ENCODE data around the gene MCU.
A peak's percentile ranks its signal among the peaks of the same experiment; 100 is the strongest.

The MCU gene

DNA sequence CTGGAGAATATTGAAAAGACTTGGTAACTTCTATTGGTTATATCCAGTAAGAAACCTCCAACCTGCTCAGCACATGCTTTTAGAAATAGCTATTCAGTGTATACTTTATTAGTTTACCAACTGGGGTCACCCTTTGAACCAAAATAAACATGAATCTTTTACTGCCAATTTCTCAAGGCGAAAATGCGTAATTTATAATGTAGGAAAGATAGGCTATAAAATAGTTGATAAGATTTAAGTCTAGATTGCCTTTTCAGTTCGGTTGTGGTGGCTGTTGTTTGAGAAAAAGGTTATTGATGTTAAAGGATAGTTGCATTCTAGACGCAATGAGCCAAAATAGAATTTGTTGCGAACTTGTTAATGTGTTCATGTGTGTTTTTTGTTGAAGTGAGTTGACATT, 119.0 kb downstream of the MCU start:
- DNase-seq = no peak

DNA sequence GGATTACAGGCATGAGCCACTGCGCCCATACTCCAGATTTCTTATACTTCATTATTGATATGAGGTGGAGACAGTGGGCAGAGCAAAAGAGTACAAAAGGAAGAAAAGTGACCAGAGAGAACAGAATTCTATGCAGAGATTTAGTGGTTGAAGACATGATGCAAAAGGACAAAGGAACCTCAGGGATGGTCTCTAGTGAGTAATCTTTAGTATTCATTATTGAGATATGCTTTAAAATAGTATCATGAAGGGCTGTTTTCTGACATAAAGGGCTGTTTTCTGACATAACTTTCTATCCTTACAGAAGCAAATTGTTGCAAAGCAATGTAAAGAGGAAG, 120.4 kb downstream of the MCU start:
- DNase-seq = no peak

DNA sequence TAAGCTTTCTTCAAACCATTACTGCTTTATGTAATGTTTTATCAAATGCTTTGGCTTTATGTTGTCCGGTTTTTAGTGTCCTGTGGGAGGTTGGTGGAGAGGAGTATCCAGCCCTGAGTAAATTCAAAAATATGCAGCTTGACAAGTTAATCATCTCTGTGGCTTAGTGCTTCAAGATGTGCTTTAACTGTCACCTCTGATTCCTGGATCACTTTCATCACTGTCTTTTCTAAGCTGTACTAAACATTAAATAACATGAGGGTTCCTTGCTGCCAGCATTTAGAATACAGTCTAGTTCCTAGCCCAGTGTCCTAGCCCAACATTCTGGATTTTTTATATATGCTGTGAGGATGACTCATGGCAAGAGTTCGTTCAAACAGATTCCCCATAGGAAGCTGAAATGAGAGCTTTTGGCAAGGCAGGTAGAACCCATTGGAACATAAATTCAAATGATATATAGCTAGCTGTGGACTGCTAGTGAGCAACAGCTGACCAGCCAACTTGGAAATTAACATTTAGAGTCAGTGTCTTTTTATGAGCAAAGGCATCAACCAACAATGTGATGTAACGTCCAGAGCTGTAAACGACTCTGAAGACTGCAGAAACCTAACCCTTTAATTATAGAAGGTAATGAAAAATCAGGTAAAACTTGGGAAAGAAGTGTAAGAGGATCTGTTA, 120.9 kb downstream of the MCU start:
- no peak for DNase-seq

GRCh38 chr10:72814099-72814790, 122.3 kb downstream of the MCU start:
- no peak for DNase-seq

GRCh38 chr10:72816565-72816964, 124.6 kb downstream of the MCU start:
- no peak for DNase-seq

- no peak for DNase-seq
Observed at GRCh38 chr10:72818076-72818475, 126.1 kb downstream of the MCU start.

GRCh38 chr10:72819053-72819452, 127.1 kb downstream of the MCU start:
- no peak for DNase-seq

DNA sequence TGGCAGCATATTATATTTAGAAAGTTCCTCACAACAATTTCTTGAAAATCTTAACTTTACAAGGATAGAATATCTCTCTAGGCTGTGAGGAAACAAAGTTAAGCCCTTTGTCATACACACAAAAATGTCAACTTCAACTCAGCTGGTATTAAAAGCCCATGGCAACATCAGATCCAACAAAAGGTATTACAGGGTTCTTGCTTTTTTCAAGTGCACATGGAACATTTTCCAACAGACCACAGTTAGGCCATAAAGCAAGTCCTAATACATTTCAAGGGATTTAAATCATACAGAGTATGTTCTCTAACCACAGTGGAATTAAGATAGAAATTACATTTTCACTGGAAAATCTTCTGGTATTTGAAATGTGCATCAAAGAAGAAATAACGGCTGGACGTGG, 129.7 kb downstream of the MCU start:
- no peak for DNase-seq

DNA sequence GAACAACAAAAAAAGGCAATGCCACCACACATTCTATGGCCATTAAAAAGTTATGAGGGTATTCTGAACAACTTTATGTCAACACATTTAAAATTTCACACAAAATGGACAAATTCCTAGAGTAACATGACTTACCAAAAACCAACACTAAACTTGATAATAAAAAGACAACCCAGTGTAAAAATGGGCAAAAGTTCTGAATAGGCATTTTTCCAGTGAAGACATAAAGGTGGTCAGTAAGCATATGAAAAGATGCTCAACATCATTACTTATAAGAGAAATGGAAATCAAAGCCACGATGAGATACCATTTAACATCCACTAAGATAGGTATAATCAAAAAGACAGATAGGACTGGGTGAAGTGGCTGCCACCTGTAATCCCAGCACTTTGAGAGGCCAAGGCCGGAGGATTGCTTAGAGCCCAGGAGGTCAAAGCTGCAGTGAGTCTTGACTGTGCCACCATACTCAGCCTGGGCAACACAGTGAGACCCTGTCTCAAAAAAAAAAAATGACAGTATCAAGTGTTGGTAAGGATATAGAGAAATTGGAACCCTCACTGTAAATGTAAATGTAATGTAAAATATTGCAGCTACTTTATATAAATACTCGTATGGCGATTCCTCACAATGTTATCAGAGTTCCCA, 130.5 kb downstream of the MCU start:
- no peak for DNase-seq

DNA sequence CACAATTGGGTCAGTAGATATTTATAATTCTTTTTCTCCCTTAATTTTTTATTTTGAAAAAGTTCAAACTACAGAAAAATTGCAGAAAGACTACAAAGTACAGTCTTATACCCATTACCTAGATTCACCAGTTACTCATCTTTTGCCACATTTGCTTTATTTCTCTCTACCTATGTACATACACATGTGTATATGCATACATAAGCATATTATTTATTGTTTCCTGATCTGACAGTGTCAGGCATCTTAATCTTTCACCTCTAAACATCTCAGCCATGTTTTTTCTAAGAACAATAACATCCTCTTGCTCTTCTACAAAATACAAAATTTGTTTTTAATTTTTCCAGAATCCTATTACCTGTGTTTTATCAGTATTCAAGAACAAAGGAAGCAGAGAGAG, 133.2 kb downstream of the MCU start:
- no peak for DNase-seq

DNA sequence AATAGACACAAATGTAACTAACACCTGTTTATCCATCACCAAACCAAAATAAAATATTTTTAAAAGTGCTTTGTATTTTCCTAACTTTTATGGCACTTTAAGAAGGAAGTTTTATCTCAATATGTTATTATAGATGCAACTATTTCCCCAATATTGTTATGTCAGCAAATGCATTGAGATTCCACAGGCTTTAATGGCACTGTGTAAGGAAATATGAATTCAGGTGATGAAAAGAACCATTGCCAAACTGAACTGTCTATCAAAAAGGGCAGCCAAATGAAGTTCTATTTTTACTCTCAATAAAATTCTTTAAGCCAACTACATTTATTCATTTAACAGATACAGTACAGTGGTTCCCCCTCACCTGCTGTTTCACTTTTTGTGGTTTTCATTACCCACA, 134.4 kb downstream of the MCU start:
- DNase-seq = no peak

GRCh38 chr10:72828294-72828693, 136.4 kb downstream of the MCU start:
- no peak for DNase-seq

- no peak for DNase-seq
Observed at GRCh38 chr10:72830625-72831024, 138.7 kb downstream of the MCU start.

GRCh38 chr10:72831696-72832409, 139.9 kb downstream of the MCU start:
- DNase-seq = no peak

DNA sequence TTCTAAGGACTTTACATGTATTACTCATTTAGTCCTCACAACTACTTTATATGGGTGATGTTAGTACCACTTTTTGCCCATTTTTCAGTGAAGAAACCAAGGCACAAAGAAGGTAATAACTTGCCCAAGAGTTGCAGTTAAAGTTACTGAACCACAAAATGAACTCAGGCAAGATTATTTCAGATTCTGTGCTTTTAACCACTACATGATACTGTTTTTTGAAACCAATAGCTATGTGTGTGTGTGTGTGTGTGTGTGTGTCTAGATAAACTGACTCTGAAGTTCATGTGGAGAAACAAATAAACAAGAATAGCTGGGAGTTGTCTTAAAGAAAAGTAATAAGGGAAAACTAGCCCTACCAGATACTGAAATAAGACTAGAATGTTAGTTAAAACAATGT, 140.8 kb downstream of the MCU start:
- no peak for DNase-seq

GRCh38 chr10:72834183-72834825, 142.4 kb downstream of the MCU start:
- peak; percentile 25 for DNase-seq

- DNase-seq = no peak
Observed at GRCh38 chr10:72840319-72840718, 148.4 kb downstream of the MCU start.

- no peak for DNase-seq
Observed at GRCh38 chr10:72841487-72841886, 149.5 kb downstream of the MCU start.

DNA sequence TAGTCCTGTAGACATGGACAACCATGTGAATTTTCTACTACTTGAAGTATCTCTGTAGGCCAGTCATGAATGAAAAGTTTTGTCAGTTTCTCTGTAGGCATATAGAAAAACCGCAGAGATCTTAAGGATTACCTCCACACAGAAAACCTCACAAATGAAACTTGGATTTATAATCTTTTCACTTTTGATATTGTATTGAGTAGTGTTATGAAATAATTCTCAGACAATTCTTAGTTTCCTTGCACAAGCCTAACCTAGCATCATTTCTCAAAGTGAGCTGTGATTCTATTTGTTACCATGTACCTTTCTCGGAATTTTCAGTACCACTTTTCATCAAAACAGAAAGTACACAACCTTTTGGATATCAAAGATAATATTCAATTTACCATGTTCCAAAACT, 150.2 kb downstream of the MCU start:
- no peak for DNase-seq

DNA sequence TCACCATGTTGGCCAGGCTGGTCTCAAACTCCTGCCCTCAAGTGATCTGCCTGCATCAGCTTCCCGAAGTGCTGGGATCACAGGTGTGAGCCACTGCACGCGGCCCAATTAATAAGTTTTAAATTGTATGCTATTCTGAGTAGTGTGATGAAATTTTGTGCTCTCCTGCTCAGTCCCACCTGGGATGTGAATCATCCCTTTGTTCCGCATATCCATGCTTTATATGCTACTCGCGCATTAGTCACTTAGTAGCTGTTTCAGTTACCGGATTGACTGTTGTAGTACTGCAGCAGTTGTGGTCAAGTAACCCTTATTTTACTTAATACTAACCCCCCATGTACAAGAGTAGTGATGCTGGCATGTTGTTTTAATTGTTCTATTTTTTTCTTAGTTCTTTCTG, 154.3 kb downstream of the MCU start:
- no peak for DNase-seq

GRCh38 chr10:72847681-72848080, 155.7 kb downstream of the MCU start:
- no peak for DNase-seq

- DNase-seq = no peak
Observed at GRCh38 chr10:72850861-72851260, 158.9 kb downstream of the MCU start.

GRCh38 chr10:72851509-72851908, 159.6 kb downstream of the MCU start:
- no peak for DNase-seq
